Stimulated activated CD4-positive, alpha-beta T cell treated with anti-CD3 and anti-CD28 coated beads, Interleukin-15, amount 100 ng/mL, for 1 hour (primary cell): ENCODE results near the gene MET.

Source experiments
- DNase-seq, 2 donors: peaks; one replicate each; pipeline ENCODE4 v3.0.0-alpha.2; 2020; ENCODE audit warnings: low read depth in 1 of 2, low spot score in 1 of 2

MET gene

GRCh38 chr7:116781584-116781983 is 109.6 kb downstream of the MET start:
- no peak for DNase-seq

GRCh38 chr7:116782177-116782711 is 110.2 kb downstream of the MET start:
- no peak for DNase-seq

- no peak for DNase-seq
These were observed 111.8 kb downstream of the MET start for GRCh38 chr7:116783666-116784318.

- no peak for DNase-seq
These were observed 112.7 kb downstream of the MET start for GRCh38 chr7:116784647-116785046.

GRCh38 chr7:116785843-116786242 is 113.8 kb downstream of the MET start:
- DNase-seq, result no peak

GRCh38 chr7:116786791-116787443 is 114.9 kb downstream of the MET start:
- DNase-seq, result no peak

GRCh38 chr7:116787881-116788280 is 115.9 kb downstream of the MET start:
- no peak for DNase-seq

- no peak for DNase-seq
These were observed 116.7 kb downstream of the MET start for GRCh38 chr7:116788572-116789197.

GRCh38 chr7:116790025-116790424 is 118.0 kb downstream of the MET start:
- no peak for DNase-seq

GRCh38 chr7:116792813-116793212 is 120.8 kb downstream of the MET start:
- no peak for DNase-seq

GRCh38 chr7:116793795-116794340 is 121.9 kb downstream of the MET start:
- DNase-seq, result no peak

GRCh38 chr7:116796471-116796870 is 124.5 kb downstream of the MET start:
- no peak for DNase-seq

GRCh38 chr7:116797612-116798011 is 125.6 kb downstream of the MET start:
- DNase-seq, result no peak

GRCh38 chr7:116798232-116798631 is 126.2 kb downstream of the MET start:
- DNase-seq, result no peak

- no peak for DNase-seq
These were observed 127.9 kb downstream of the MET start for GRCh38 chr7:116799916-116800315.

GRCh38 chr7:116800594-116800993 is 128.6 kb downstream of the MET start:
- DNase-seq, result no peak

GRCh38 chr7:116801092-116801710 is 129.2 kb downstream of the MET start:
- DNase-seq, result no peak

GRCh38 chr7:116802144-116802745 is 130.2 kb downstream of the MET start:
- no peak for DNase-seq

GRCh38 chr7:116802746-116803152 is 130.8 kb downstream of the MET start:
- no peak for DNase-seq

- no peak for DNase-seq
These were observed 132.5 kb downstream of the MET start for GRCh38 chr7:116804471-116804870.

- no peak for DNase-seq
These were observed 133.1 kb downstream of the MET start for GRCh38 chr7:116805100-116805544.
